DND-41 (cell line): Measurements from ENCODE around the gene SLC6A12.
"Not testable (repeated sequence)": the region's sequence is repeated elsewhere in the genome, so short reads cannot be mapped to it uniquely, and the experiment has no call there.

Experiments used
- EZH2 ChIP-seq: IDR thresholded peaks from 3 replicates; pipeline ENCODE4 v1.6.1; 2012; ENCODE audit warnings: borderline replicate concordance, low read depth, mild to moderate bottlenecking, moderate library complexity, low read length, inconsistent platforms; ENCODE audit not compliant: severe bottlenecking
- TF ChIP-seq, protein P1 (sequence below): IDR thresholded peaks from 2 replicates; pipeline ENCODE4 v1.5.1; 2012; ENCODE audit warnings: borderline replicate concordance, low read length, moderate library complexity, mild to moderate bottlenecking; ENCODE audit not compliant: poor library complexity, severe bottlenecking; ENCODE audit errors: extremely low read depth

GRCh38 chr12:217029-217428 lies 3.1 kb upstream of the SLC6A12 start:
- not testable (repeated sequence) for TF ChIP-seq EZH2
- TF ChIP-seq, protein P1, sequence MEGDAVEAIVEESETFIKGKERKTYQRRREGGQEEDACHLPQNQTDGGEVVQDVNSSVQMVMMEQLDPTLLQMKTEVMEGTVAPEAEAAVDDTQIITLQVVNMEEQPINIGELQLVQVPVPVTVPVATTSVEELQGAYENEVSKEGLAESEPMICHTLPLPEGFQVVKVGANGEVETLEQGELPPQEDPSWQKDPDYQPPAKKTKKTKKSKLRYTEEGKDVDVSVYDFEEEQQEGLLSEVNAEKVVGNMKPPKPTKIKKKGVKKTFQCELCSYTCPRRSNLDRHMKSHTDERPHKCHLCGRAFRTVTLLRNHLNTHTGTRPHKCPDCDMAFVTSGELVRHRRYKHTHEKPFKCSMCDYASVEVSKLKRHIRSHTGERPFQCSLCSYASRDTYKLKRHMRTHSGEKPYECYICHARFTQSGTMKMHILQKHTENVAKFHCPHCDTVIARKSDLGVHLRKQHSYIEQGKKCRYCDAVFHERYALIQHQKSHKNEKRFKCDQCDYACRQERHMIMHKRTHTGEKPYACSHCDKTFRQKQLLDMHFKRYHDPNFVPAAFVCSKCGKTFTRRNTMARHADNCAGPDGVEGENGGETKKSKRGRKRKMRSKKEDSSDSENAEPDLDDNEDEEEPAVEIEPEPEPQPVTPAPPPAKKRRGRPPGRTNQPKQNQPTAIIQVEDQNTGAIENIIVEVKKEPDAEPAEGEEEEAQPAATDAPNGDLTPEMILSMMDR: not testable (repeated sequence)
